ENCODE measurements around the gene ABCG5.
A peak's percentile ranks its signal among the peaks of the same experiment; 100 is the strongest.

ABCG5 gene

GRCh38 chr2:43841949-43842865 is 3.6 kb upstream of the ABCG5 start:
- DNase-seq = no peak

- DNase-seq = no peak
These were observed 2.3 kb upstream of the ABCG5 start for GRCh38 chr2:43840965-43841364.

GRCh38 chr2:43839776-43840564 is 1.3 kb upstream of the ABCG5 start:
- no peak for DNase-seq

GRCh38 chr2:43837831-43838559 is 644 bp downstream of the ABCG5 start:
- DNase-seq = no peak

- DNase-seq = no peak
These were observed 1.6 kb downstream of the ABCG5 start for GRCh38 chr2:43837033-43837432.

GRCh38 chr2:43832457-43832856 is 6.2 kb downstream of the ABCG5 start:
- DNase-seq = peak; percentile 4

- no peak for DNase-seq
These were observed 6.9 kb downstream of the ABCG5 start for GRCh38 chr2:43831543-43832294.

GRCh38 chr2:43826305-43827250 is 12.1 kb downstream of the ABCG5 start:
- DNase-seq = no peak

GRCh38 chr2:43825841-43826240 is 12.8 kb downstream of the ABCG5 start:
- no peak for DNase-seq

- DNase-seq = no peak
These were observed 13.6 kb downstream of the ABCG5 start for GRCh38 chr2:43824951-43825493.

GRCh38 chr2:43824512-43824911 is 14.1 kb downstream of the ABCG5 start:
- no peak for DNase-seq

GRCh38 chr2:43823751-43824150 is 14.9 kb downstream of the ABCG5 start:
- no peak for DNase-seq

- DNase-seq = no peak
These were observed 15.8 kb downstream of the ABCG5 start for GRCh38 chr2:43822839-43823238.

GRCh38 chr2:43819491-43820163 is 19.0 kb downstream of the ABCG5 start:
- no peak for DNase-seq

GRCh38 chr2:43818761-43819160 is 19.9 kb downstream of the ABCG5 start:
- no peak for DNase-seq

GRCh38 chr2:43814711-43815110 is 23.9 kb downstream of the ABCG5 start:
- no peak for DNase-seq

GRCh38 chr2:43812947-43813346 is 25.7 kb downstream of the ABCG5 start:
- DNase-seq = no peak

GRCh38 chr2:43812006-43812405 is 26.6 kb downstream of the ABCG5 start:
- DNase-seq = no peak

GRCh38 chr2:43810888-43811287 is 27.8 kb downstream of the ABCG5 start:
- no peak for DNase-seq

- DNase-seq = no peak
These were observed 28.2 kb downstream of the ABCG5 start for GRCh38 chr2:43810452-43810851.

GRCh38 chr2:43806719-43807031 is 32.0 kb downstream of the ABCG5 start:
- DNase-seq = no peak
